A549 (cell line): ENCODE measurements around the gene ATP2A3. TPM values are rescaled to one million over a fixed set of nuclear protein-coding genes. Genes with fewer than 3 reads are reported as not detected.
A peak's percentile ranks its signal among the peaks of the same experiment; 100 is the strongest.

Source experiments
- ATAC-seq, 2 experiments: fragments of 200-7000 bp in 1 of 2; fragments of >200 bp in 1 of 2; cut with Nextera tagmentation in 1 of 2; cut with Tn5 transposase in 1 of 2; 3 replicates each; pipeline versions ENCODE4 v1.8.0 to v1.9.1; 2018 to 2020; ENCODE audit warnings: mild to moderate bottlenecking in 1 of 2, moderate library complexity in 1 of 2
- CTCF ChIA-PET: fragments of 300-600 bp; sonication (Branson Sonifier 250); formaldehyde crosslinking; extraction: SDS; loops from one replicate; lab custom pipeline; 2021; ENCODE audit warnings: antibody characterized with exemption, inconsistent platforms; lab: Yijun Ruan, JAX
- POLR2A ChIA-PET: fragments of 350-600 bp; formaldehyde crosslinking; extraction: SDS; loops from one replicate; lab custom pipeline; 2021; ENCODE audit warnings: antibody characterized with exemption, inconsistent platforms; lab: Yijun Ruan, JAX
- DNase-seq, 2 experiments: peaks; one replicate each; pipeline versions ENCODE4 v3.0.0 to v3.0.0-alpha.2; 2011 to 2016; ENCODE audit warnings: low read depth in 1 of 2, low spot score in 1 of 2
- FAIRE-seq: peaks from 2 replicates; lab custom pipeline; 2011; peaks lifted over from hg19 to GRCh38; lab: Jason Lieb, UNC
- H3K27ac ChIP-seq, 2 experiments: fragments of >200 bp; sonication (Bioruptor Twin); formaldehyde crosslinking; 3 replicates each; pipeline ENCODE4 v1.5.1; 2016 to 2017
- H3K4me1 ChIP-seq: fragments of >200 bp; sonication (Bioruptor Twin); formaldehyde crosslinking; 3 replicates; pipeline ENCODE4 v1.6.1; 2016
- H3K4me2 ChIP-seq: fragments of >200 bp; sonication (Bioruptor Twin); formaldehyde crosslinking; 3 replicates; pipeline ENCODE4 v1.6.1; 2016
- H3K4me3 ChIP-seq: fragments of >200 bp; sonication (Bioruptor Twin); formaldehyde crosslinking; 3 replicates; pipeline ENCODE4 v1.5.1; 2016
- H3K9me3 ChIP-seq: fragments of >200 bp; sonication (Bioruptor Twin); formaldehyde crosslinking; 3 replicates; pipeline ENCODE4 v1.6.1; 2016
- BHLHE40 ChIP-seq: IDR thresholded peaks from 2 replicates; pipeline ENCODE4 v1.6.1; 2012; ENCODE audit warnings: low read depth, low read length, inconsistent platforms
- CHD2 ChIP-seq: fragments of 150-350 bp; IDR thresholded peaks from 2 replicates; pipeline ENCODE4 v1.6.1; 2014; ENCODE audit warnings: low read length; ENCODE audit not compliant: partially characterized antibody
- EHF ChIP-seq: fragments of 250-450 bp; sonication (Bioruptor Pico); IDR thresholded peaks from 2 replicates; pipeline ENCODE4 v1.5.0; 2020; ENCODE audit warnings: mild to moderate bottlenecking
- EHMT2 ChIP-seq: fragments of 200-600 bp; sonication (generic); IDR thresholded peaks from 2 replicates; pipeline ENCODE4 v1.6.1; 2016; ENCODE audit warnings: antibody characterized with exemption, low read depth, mild to moderate bottlenecking, moderate library complexity
- ELK1 ChIP-seq: fragments of 150-350 bp; IDR thresholded peaks from 2 replicates; pipeline ENCODE4 v1.6.1; 2014; ENCODE audit warnings: low read depth, mild to moderate bottlenecking, low read length
- FOXS1 ChIP-seq: fragments of 250-450 bp; sonication (Bioruptor Pico); IDR thresholded peaks from 2 replicates; pipeline ENCODE4 v1.5.0; 2020; ENCODE audit warnings: mild to moderate bottlenecking, moderate library complexity
- JUN ChIP-seq, 2 experiments: fragments of >200 bp; sonication (Bioruptor Twin); formaldehyde crosslinking; IDR thresholded peaks; 2 replicates in 1 of 2; 3 replicates in 1 of 2; pipeline ENCODE4 v1.6.1; 2016 to 2017
- MAX ChIP-seq: IDR thresholded peaks from 2 replicates; pipeline ENCODE4 v1.6.1; 2012
- NFE2L2 ChIP-seq: fragments of 150-350 bp; conservative IDR thresholded peaks from 2 replicates; pipeline ENCODE4 v1.6.1; 2014; ENCODE audit warnings: low read length
- NPAS2 ChIP-seq: fragments of 250-450 bp; sonication (Bioruptor Pico); IDR thresholded peaks from 2 replicates; pipeline ENCODE4 v1.8.0; 2022; ENCODE audit warnings: mild to moderate bottlenecking, moderate library complexity, borderline replicate concordance
- NR3C1 ChIP-seq: fragments of >200 bp; sonication (Bioruptor Twin); formaldehyde crosslinking; IDR thresholded peaks from 3 replicates; pipeline ENCODE4 v1.6.1; 2017
- PHF8 ChIP-seq: fragments of 200-600 bp; sonication (generic); IDR thresholded peaks from 2 replicates; pipeline ENCODE4 v1.6.1; 2016; ENCODE audit warnings: low read depth, mild to moderate bottlenecking, antibody characterized with exemption, moderate library complexity, borderline replicate concordance
- POLR2AphosphoS2 ChIP-seq: conservative IDR thresholded peaks from 2 replicates; pipeline ENCODE4 v1.6.1; 2012; ENCODE audit warnings: low read length, improper control_type of control experiment, inconsistent platforms
- RAD21 ChIP-seq, 2 experiments: fragments of >200 bp in 1 of 2; sonication (Bioruptor Twin) in 1 of 2; formaldehyde crosslinking in 1 of 2; IDR thresholded peaks in 1 of 2; conservative IDR thresholded peaks in 1 of 2; 2 replicates in 1 of 2; 3 replicates in 1 of 2; pipeline ENCODE4 v1.6.1; 2012 to 2018; ENCODE audit warnings: inconsistent platforms in 1 of 2
- SMC3 ChIP-seq: fragments of >200 bp; sonication (Bioruptor Twin); formaldehyde crosslinking; IDR thresholded peaks from 3 replicates; pipeline ENCODE4 v1.6.1; 2018; ENCODE audit warnings: inconsistent platforms
- WGBS: methylation state at CpG from one replicate; pipeline ENCODE4 v1.1.6; 2017; ENCODE audit errors: missing lambda C conversion rate; 5-methylcytosine and 5-hydroxymethylcytosine counted together
- polyA plus RNA-seq, 4 experiments: library from polyadenylated mRNA; depleted of rRNA in 3 of 4; stranded (reverse); fragments of >200 nt; fragmentation: RNase III in 1 of 4; extraction: RNeasy Plus Mini Kit Qiagen cat#74134 plus additional on column Dnase treatment in 1 of 4; gene quantifications; 2 replicates in 3 of 4; 3 replicates in 1 of 4; pipeline ENCODE4 v1.2.3, GENCODE V29; 2011 to 2017
- TF ChIP-seq, protein P1 (sequence below): fragments of 450-650 bp; IDR thresholded peaks from 2 replicates; pipeline ENCODE4 v1.6.1; 2014; ENCODE audit warnings: antibody characterized with exemption

The ATP2A3 gene
- polyA plus RNA-seq, 2 of the 4 experiments (the other 2 are of a cell fraction) = 3.1 to 5.5 TPM

- ATAC-seq (peak in 1 of 2 experiments; percentile 11; a peak in 1 of 6 replicates), FAIRE-seq (no peak), DNase-seq (no peak)
- ChIA-PET POLR2A (no interaction called here), CTCF (interaction anchor here (1.1 to 8.4 kb wide), 5 partner anchors 7 to 193 kb away, joined by 4 to 86 read pairs (median 5); no protein-coding TSS in a partner anchor)
- H3K9me3 ChIP-seq = no peaks in the 10 kb centered on the region
- H3K27ac ChIP-seq = no peak overlapping the region
- no peak overlapping the region for H3K4me2 ChIP-seq
- no peak overlapping the region for H3K4me3 ChIP-seq
- WGBS = 84% methylated on average over 16 of the region's 16 CpGs
- TF ChIP-seq EHMT2 = no peak
- TF ChIP-seq, all 56 proteins: peak for 0
- H3K4me1 ChIP-seq = no peaks in the 10 kb centered on the region
These were observed 37.2 kb downstream of the ATP2A3 start for GRCh38 chr17:3926860-3927627.

GRCh38 chr17:3925684-3926485, 38.4 kb downstream of the ATP2A3 start:
- CTCF ChIA-PET = interaction anchor here (0.7 to 8.4 kb wide), 4 partner anchors 9 to 79 kb away, joined by 3 to 86 read pairs (median 5); no protein-coding TSS in a partner anchor
- Histone ChIP-seq H3K4me1 (no peaks in the 10 kb centered on the region), H3K9me3 (no peaks in the 10 kb centered on the region), H3K4me3 (no peak overlapping the region), H3K27ac (no peak overlapping the region), H3K4me2 (no peak overlapping the region)
- WGBS = 81% methylated on average over 16 of the region's 17 CpGs
- FAIRE-seq (no peak), ATAC-seq (no peak), DNase-seq (no peak)
- POLR2A ChIA-PET = no interaction called here
- TF ChIP-seq NPAS2 (CRISPR knock-in tag) (no peak), RAD21 (conservative IDR thresholded peaks at IDR 0.05 in 1 of 2, IDR thresholded peaks at IDR 0.05 in 1 of 2) (no peak), ELK1 (no peak), SMC3 (no peak), BHLHE40 (no peak), NR3C1 (no peak), CHD2 (no peak), PHF8 (no peak), JUN (IDR thresholded peaks at IDR 0.05) (no peak)
- TF ChIP-seq, protein P1, sequence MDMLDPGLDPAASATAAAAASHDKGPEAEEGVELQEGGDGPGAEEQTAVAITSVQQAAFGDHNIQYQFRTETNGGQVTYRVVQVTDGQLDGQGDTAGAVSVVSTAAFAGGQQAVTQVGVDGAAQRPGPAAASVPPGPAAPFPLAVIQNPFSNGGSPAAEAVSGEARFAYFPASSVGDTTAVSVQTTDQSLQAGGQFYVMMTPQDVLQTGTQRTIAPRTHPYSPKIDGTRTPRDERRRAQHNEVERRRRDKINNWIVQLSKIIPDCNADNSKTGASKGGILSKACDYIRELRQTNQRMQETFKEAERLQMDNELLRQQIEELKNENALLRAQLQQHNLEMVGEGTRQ = no peak

DNA sequence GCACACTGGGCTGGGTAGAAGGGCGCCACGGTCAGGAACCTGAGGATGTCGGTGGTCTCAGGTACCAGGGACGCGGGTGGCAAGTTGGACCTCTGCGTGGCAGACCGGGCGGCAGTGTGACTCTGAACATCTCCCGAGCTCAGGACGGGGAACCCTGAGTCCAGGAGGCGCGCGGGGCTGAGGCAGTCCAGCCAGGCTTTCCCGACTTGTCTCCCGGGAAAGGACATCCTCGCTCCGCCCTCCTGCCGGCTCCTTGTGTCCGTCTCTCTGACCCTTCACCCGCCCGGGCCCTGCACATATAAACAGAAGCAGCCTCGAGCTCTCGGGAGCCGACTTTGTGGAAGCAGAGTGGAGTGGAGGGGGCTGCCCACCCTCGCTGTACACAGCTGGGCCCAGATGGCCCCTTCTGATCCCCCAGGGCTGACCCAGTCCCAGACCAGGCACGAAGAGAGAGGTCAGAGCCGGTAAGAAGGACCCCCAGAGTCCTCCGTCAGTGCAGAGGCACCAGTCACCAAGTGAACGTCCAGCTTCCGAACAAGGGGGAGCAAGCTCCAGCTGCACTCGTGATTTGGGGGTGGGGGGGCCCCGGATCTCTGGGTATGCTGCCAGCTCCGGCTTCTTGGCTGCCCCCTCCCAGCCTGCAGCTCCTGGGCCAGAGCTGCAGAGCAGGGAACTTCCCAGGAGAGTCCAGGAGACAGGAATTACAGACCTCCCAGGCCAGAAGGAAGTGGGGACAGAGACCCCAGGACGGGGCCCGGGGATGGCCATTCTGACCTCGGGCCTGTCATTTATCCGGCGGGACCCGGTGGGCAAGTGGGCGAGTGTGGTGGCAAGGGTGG, 39.5 kb downstream of the ATP2A3 start:
- H3K4me3 ChIP-seq = no peak overlapping the region
- FAIRE-seq (no peak), ATAC-seq (no peak)
- CTCF ChIA-PET = interaction anchor here (0.7 to 8.4 kb wide), 7 partner anchors 10 to 1076 kb away, joined by 3 to 86 read pairs (median 5); no protein-coding TSS in a partner anchor
- H3K9me3 ChIP-seq = no peaks in the 10 kb centered on the region
- POLR2A ChIA-PET = no interaction called here
- H3K4me1 ChIP-seq = no peaks in the 10 kb centered on the region
- H3K4me2 ChIP-seq = no peak overlapping the region
- WGBS = 81% methylated on average over 38 of the region's 40 CpGs
- TF ChIP-seq FOXS1 (CRISPR knock-in tag) (no peak), POLR2AphosphoS2 (no peak), EHF (CRISPR knock-in tag) (no peak), MAX (no peak), NFE2L2 (no peak)
- TF ChIP-seq, all 56 proteins: peak for 0
- no peak overlapping the region for H3K27ac ChIP-seq
- DNase-seq = no peak
